MV-4-11 (cell line): ENCODE measurements around the gene NKPD1.
"Not testable (repeated sequence)": the region's sequence is repeated elsewhere in the genome, so short reads cannot be mapped to it uniquely, and the experiment has no call there.

ENCODE experiments used
- DNase-seq: peaks from one replicate; lab custom pipeline; 2025; lab: John Stamatoyannopoulos, UW

Gene NKPD1

DNA sequence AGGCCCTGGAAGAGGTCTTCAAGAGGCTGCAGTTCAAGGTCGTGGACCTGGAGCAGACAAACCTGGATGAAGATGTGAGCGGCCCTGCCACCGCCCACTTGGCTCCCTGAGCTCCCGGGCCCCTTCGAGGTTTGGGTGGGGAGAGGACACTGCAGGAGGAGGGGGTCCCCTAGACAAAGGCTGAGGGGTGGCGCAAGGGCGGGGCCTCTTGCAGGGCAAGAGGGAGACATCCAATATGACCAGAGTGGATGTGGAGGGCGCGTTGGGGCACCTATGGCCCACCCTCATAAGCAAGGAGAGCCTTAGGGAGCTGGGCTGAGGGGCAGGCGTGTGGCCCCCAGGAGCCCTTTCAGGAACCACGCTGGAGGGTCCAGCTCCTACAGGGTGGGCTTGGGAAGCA, 20.2 kb downstream of the NKPD1 start:
- no peak for DNase-seq

DNA sequence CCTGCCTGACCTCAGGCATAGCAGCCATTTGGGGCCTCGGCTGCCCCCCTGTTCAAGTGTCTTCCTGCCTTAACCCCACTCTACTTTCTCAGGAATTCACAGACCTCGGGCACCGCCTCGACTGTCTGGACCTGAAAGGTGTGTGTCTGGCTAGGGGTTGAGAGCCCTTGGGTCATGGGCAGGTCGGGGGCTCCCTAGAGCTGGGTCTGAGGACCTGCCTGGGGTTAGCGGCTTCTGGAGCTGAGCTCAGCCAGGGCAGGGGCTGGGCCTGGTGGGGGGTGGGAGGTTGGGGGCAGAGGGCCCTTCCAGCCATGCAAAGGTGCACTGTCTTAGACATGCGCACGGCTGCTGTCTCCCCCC, 20.7 kb downstream of the NKPD1 start:
- DNase-seq = no peak

DNA sequence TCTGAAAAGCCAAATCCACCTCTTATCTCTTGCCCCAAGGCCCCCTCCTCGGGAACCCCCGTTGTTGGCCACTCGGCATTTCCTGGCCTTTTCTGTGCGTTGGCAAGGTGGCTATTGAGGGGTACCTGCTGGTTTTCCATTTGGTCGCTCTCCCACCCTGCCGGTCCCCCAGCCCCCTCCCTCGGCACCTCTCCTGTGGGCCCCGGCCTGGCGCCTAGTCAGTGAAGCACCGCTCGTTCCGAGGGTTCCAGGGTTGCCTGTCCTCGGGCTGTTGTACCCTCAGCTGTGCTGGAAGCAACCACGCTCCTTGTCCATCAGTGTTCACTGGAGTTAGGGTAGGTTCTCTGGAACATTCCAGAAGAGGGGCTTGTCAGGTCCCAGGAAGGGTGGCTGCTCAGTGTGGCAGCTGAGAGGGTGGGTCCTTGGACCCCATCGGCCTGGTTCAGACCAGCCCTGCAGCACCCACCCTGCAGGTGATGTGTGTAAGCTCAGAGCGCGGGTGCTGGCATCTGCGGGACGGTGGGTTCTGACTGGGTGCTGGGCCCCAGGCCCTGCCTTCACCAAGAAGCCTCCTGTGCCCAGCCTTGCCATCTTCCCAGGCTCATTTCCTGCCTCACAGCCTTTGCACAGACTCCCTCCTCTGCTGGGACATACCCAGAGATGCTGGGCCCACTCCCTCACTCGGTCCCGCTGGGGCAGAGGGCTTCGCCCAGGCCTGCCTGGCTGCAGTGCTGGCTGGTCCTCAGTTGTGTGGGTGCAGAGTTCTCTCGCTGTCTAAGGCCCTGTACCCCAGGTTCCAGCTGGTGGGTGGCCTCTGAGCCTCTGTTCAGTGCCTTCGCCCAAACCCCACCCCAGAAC, 21.3 kb downstream of the NKPD1 start:
- no peak for DNase-seq

DNA sequence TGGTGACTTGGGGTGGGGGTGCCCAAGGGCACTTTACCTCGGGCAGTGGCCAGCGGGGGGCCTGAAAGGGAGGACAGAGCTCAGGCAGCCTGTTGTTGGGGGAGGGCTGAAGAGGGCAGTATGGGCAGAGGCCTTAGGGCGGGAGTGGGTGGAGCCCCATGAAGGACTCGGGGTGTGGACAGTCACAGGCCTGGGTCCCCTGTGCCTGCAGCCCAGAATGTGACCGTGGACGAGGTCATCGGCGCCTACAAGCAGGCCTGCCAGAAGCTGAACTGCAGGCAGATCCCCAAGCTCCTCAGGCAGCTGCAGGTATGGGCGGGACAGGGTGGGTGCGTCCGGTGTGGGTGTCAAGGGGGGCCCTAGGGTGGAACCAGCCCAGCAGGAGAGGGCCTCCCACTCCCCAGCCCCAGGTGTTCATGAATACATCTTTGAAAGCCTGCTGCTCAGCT, 22.5 kb downstream of the NKPD1 start:
- no peak for DNase-seq

DNA sequence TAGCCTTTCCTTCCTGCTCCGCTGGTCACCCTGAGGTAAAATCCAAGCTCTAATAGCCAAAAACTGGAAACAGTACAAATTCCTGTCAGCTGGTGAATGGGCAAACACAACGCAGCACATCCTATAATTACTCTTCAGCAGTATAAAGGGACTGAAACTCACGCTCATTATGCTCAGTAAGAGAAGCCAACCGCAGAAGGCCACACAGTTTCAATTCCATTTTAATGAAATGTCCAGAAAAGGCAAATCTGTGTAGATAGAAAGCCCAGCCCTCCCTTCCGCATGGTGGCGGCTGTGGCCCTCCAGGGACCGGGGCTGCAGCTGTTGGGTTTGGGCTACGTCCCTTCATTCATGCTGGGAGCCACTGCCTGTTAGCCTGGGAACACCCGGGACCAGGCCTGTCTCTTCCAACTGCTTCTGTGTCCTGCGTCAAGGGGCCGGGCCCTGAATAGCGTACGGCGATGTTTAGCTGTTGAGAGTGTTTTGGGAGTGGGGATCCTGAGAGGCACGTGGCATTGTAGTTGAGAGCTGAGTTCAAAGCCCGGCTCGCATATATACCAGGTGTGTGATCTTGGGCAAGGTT, 23.5 kb downstream of the NKPD1 start:
- peak; percentile 87 for DNase-seq

DNA sequence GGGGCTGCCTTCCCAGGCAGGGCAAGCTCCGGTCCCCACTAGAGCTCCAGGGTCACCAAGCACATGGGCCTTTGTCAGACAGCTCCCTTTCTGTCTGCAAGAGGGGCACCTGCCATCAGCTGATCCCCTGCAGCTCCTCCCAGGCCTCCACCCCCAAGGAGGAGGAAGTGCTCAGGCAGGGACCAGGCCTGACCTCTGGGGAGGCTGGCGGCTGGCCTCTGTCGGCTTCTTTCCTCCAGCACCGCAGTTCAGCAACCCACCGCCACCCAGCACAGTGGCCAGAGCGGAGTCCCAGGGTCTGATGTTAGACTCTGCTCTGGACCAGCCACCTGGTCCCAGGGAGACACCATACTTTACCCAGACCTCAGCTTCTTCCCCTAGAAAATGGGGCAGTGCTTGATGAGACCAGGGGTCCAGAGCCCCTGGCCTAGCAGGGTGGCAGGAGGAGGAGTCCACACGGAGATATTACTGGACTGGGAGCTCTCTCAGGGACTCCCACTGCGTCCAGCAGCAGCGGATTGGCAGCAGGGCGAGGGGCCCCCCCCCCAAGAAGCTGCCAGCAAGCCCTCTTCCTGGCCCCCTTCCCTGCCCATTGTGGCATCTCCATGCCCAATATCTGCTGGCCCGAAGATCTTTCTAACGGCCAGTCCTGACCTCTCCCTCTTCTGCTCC, 24.1 kb downstream of the NKPD1 start:
- peak; percentile 78 for DNase-seq

DNA sequence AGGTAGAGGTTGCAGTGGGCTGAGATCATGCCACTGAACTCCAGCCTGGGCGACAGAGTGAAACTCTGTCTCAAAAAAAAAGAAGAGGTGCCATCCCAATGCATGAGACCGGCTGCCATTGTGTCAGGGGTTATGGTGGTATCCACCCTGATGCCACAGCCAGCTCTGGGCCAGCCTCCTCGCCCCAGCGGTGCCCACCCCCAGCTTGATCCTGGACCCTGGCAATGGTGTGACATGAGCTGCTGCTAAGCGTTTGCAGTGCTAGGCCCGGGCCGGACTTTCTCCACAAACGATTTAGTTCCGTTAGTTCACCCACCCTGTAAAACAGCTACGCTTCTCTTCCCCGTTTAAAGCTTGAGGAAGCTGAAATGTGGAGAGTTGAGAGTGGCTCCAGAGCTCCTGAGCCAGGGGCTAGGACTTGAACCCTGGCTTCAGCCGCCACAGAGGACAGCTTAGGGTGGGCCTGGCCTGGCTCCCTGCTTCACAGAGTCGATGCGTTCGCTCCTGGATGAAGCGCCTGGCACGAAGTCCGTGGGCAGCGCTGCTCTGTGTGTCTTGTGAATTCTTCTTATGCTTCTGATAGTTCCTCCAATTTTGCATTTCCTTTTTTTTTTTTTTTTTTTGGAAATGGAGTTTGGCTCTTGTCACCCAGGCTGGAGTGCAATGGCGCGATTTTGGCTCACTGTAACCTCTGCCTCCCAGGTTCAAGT, 25.5 kb downstream of the NKPD1 start:
- DNase-seq = no peak

DNA sequence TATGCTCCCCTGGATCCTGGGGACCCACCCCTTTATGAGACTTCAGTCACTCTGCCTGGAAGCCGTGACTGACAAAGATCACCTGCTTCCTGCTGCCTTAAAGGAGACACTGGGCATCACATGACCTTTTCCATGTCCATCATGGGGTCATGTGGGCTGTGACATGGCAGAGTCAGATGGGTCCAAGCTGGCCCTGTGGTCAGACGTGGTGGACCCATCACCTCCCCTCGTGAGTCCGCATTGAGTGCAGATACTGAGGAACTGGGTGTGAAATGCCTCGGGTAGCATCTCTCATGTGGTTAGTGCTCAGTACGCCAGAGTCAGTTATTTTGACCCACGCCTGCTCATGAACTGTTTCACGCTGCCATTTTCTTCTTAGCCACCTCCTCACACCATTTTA, 27.1 kb downstream of the NKPD1 start:
- no peak for DNase-seq

DNA sequence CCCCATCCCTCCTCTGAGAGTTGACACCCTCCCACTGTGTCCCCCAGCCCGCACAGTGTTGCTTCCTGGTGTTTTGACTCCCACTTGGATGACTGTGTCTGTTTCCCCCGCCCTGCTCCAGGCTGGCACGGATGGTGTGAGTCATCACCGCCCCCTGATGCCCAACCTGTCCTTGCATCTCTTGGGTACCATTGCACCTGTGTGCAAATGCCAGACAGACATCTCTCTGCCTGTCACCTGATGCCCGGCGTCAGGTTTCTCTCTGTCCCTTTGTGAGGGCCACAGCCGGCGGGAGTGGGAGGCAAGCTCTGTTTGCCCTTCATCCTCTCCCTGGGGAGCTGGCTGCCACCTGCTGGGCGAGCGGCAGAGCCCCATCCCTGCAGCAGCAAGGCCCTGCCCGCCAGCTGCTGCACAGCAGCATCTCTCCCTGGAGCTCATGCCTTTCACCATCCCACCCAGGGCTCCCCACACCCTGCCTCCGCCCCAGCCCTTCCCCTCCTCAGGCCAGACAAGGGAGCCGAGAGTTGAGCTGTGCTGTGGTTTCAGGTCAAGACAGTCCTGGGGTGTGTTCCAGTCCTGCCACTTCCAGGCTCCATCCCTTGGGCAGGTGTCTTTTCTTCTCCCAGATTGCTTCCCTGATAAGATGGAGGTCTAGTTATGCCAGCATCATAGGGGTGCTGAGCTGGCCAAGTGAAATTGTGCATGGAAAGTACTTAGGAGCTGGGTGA, 29.7 kb downstream of the NKPD1 start:
- DNase-seq = no peak

DNA sequence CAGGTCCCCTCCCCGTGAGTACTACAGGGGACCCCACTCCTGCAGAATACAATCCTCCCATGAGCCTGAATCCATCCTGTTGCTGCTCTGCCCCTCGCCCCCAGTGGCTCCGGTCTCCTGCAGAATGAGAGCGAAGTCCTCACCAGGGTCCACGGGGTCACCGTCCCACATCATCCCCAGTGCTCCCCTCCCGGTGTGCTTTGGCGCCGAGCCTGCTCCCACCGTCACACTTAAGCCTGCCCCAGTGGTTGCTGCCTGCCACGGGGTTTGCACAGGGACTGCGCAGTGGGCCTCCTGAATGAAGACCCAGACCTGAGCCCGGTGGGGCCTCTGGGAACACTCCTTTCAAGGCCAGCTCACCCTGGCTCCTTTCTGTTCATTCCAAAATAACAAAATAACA, 30.5 kb downstream of the NKPD1 start:
- DNase-seq = no peak

DNA sequence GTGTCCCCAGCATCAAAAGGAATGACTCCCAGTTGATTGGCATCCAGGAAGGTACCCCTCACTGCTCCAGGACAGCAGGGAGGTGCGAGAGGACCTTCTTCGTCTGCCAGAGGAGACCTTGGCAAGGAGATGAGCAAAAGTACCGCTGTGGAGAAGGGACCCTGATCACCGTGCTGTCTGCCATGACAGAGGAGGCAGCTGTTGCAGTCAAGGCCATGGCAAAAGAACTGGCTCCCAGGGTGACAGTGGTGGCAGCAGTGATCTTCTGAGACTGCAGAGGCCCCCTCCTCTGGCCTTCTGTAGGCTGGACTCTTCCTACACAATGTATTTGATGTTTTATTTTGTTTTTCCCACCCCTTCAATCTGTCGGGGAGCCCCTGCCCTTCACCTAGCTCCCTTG, 32.0 kb downstream of the NKPD1 start:
- no peak for DNase-seq

DNA sequence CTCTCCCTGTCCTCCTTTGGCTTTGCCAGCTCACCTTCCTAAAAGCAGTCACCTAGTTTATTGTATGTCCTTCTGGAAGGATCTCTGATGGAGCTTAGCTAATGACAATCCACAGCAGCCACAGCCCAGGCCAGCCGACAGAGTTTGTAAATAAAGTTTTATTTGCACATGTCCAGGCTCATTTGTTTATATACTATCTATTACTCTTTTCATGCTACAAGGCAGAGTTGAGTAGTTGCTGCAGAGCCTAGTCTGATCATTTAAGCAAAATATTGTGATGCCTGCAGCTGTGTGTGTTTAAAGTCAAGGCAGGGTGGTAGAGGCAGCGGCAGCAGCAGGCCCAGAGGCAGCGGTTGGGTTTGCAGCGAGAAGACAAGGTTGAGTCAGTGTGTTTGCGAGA, 32.6 kb downstream of the NKPD1 start:
- no peak for DNase-seq

DNA sequence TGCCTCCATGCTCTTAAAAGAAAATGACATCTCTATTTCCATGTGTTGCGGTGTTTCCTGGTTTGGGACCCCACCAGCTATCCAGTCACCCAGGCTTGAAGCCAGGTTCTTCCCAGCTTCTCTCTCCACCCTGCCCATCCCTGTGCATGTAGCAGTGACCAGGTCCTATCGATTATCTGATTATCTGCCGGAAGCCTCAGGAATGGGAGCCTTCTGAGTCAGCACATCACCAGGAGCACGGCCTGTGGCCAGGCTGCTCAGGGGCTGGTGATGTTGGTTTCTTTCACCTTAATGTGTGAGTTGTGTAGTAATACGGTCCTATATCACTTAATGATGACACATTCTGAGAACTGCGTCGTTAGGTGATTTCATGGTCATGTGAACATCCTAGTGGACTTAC, 34.1 kb downstream of the NKPD1 start:
- no peak for DNase-seq

DNA sequence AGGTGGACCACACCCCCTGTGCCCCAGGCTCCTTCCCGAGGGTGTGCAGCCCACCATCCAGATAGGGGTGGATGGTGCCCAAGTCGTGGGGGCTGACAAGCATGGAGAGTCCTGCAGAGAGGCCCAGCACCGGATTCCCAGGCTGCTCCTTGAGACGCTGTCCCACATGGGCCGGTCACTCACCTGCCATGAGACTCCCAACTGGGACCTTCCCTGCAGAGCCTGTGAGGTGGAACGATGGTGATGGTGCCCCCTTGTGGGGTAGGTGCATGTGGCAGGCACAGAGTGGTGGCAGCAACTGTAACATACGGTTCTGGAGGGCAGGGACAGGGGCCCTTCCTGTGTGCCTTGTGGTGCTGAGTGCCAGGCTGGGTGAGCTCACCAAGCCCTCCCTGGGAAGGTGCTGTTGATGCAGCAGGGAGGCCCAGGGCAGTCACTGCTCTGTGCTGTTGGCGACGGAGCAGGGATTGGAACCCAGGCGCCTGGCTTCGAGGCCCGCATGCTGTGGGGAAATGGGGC, 34.7 kb downstream of the NKPD1 start:
- DNase-seq = peak; percentile 61

DNA sequence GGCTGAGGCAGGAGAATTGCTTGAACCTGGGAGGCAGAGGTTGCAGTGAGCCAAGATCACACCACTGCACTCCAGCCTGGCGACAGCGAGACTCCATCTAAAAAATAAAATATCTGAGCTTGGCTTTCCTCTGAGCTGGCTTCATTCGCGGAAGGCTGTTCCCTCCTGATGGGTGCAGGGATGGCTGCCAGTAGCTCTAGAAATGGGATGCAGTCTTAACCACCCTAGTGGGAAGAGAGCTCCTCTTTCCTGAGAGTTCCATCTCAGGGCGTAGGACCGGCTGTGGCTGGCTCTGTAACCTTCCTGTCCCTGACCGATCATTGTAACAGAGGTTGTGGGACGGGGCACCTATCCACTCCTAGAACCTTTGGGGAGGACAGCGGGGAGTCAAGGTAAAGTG, 35.4 kb downstream of the NKPD1 start:
- no peak for DNase-seq

DNA sequence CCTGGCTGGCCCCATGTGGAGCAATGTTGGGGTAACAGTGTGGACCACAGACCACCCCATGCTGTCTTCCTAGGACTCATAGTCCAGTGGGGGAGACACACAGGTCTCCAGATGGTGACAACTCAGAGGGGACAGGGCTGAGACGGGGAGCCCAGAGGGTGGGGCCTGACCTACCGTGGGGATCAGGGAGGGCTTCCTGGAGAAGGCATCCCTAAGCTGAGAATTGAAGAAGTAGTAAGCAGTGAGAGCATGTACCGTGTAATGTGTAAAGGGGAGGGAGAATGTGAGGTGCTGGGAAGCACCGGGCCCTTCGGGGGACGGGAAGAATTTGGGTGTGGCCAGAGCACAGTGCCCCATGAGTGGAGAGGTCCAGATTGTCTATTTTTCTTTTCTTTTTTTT, 36.8 kb downstream of the NKPD1 start:
- DNase-seq = no peak

DNA sequence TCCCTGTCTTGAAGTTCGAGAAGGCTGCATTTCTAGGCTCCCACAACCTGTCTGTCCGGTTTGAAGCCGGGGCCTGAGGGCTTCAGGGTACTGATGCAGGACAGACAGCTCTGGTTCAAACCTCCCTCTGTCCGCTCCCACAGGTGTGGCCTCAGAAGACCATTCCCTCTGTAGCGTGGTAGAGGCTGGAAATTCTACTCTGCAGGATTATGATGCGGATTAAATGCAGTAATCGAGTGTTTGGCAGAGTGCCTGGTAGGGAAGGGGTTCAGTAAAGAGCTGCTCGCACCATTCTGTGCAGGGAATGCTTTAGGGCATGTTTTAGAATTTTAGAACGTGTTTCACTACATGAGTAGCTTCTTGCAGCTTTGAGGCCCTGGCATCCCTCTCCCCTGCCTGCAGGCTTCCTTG, 37.3 kb downstream of the NKPD1 start:
- DNase-seq = no peak

DNA sequence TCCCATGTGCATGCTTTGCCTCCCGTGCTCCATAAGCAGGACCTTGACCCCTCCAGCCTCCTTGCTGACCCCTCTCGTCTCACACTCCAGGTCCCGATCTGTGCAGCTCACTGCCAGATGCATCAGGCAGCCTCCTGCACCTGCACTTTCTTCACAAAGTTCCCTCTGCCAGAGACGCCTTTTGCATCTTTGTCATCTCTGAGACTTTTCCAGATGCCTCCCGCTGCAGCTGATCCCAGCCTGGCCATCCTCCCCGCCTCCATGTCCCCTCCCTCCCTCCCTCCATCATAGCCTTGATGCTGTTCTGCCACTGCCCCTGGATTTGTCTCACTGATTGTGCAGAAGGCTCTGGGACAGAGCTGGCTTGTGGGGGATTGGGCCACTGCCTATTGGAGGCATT, 38.0 kb downstream of the NKPD1 start:
- DNase-seq = no peak

DNA sequence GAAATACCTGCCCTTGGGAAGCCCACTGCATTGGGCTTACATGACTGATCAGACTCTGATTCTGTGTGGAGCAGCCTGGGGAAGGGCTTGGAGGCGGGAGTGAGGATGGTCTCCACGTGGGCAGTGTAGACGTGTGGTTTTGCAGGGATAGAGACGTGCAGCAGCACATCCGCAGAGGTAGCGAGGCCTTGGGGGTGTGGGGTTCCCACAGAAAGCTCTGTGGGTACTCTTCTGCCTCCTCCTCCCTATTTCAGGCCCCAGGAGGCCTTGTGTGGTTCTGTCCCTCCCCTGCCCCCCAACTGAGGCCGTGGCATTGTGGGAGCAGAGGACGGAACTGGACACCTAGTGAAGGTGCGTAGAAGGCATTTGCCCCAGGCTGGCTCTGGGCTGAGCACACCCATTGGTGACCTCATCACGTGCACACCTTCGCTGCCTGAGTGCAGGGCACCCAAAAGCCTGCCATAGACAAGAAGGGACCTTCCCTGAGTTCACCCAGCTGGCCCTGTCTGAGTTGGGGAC, 38.9 kb downstream of the NKPD1 start:
- DNase-seq = no peak

DNA sequence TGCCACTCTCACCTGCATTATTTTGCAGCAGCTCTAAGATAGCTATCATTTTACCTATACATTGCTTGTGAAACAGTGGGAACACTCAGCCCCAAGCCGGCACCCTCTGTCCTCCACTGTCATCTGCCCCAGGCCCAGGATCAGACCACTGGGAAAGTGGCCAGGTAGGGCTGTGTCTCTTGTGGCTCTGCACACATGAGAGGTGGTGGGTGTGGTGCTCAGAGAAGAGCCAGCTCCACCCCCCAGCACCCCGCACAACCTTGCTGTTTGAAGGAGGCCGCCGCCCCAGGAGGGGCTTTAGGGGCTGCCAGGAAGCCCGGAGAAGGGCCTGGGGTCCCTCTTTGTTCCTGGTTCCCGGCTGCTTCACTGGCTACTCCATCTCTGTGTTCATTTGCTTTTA, 41.2 kb downstream of the NKPD1 start:
- no peak for DNase-seq

DNA sequence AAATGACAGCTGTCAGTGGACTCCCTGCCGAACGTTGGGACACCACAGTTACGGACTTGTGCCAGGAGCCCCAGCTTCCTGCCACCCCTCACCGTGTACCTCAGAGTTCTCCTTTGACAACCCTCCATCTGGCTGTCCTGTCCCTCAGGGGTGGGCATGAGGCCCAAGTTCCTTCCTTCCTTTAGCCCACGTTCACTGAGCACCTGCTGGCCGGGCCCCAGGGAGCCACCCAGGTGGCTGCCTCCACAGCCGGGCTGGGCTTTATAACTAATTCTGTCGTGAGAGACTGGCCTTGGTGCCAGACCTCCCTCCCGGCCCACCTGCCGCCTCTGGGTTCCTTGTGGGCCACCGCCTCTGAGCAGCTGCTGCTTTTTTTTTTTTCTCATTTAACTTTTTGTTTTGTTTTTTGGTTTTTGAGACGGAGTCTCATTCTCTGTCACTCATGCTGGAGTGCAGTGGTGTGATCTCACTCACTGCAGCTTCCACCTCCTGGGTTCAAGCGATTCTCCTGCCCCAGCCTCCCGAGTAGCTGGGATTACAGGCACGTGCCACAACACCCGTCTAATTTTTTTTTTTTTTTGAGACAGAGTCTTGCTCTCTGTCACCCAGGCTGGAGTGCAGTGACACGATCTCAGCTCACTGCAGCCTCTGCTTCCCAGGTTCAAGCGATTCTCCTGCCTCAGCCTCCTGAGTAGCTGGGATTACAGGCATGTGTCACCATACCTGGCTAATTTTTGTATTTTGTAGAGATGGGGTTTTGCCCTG, 42.0 kb downstream of the NKPD1 start:
- DNase-seq = not testable (repeated sequence)
